GM18867 (cell line): ENCODE measurements around the gene SLC9A9.

Experiments
- ATAC-seq: cut with Tn5 transposase; IDR thresholded peaks from one replicate; pipeline ENCODE4 v1.9.1; 2021; ENCODE audit warnings: mild to moderate bottlenecking, moderate library complexity; ENCODE audit not compliant: unreplicated experiment

The SLC9A9 gene

DNA sequence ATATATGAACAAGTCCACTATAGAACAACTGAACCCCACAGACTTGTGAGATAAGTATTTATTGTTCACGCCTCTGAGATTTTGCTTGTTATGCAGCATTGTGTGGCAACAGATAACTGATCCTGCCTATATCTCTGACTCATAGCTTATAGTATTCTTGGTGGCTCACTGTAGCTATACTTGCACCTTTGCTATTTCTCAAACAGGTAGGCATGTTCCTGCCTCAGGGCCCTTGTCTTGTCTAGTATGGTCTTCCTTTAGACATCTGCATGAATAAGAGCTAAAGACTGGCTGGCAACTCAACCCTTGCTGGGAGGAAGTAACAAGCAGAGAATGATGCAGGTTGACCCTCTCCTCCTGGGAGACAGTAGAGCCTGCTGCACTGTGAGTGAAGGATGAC is 472.6 kb downstream of the SLC9A9 start:
- ATAC-seq, result no peak

DNA sequence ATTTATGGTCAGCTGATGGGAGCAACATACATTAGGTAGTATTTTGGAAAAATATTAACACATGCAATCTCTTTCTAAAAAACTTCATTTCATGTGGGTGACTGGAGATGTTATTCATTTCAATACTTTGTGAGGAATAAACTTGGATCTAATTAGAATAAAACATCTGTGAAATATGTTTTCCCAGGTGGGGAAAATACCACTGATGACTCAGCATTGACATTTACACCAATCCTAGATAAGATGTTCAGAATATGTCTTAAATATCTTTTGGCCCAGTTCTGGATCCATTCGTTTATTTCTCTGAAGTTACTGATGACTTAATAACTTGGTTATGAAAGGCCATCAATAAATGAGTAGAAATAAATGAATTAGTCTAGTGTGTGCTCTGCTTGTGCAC is 481.1 kb downstream of the SLC9A9 start:
- ATAC-seq, result no peak

DNA sequence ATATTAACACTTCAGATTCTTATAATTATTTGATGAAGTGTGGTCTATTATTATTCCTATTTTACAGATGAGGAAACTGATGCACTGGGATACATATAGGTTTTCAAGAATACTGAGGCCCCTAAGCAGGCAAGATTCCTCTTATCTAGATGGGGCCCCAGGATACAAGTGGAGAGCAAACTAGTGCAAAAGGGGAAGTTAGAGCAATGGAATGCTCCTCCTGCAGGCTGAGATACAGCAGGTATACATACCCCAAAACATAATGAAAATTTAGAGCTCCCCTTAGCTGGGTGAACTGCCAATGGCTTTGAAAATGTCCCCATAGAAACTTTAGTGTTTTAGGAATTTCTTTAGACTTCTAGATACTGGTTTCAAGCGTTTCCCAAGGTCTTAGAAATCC is 481.6 kb downstream of the SLC9A9 start:
- no peak for ATAC-seq

DNA sequence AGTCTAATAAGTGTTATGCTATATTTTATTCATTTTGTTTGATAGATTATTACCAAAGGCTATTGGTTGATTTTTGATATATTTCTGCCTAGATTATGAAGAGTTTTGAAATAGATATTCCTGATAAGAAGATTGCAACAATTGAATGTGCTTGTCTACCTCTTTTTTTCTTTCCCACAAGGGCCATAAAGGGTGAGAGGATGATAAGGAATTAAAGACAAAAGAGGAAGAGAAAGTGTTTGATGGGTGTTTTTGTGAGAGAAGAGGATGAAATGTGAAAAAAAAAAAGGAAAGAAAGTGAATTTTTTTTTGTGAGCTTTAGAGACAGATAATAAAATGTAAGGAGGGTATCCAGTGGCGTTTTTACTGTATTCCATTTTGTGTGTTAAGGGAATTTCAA is 484.3 kb downstream of the SLC9A9 start:
- no peak for ATAC-seq

DNA sequence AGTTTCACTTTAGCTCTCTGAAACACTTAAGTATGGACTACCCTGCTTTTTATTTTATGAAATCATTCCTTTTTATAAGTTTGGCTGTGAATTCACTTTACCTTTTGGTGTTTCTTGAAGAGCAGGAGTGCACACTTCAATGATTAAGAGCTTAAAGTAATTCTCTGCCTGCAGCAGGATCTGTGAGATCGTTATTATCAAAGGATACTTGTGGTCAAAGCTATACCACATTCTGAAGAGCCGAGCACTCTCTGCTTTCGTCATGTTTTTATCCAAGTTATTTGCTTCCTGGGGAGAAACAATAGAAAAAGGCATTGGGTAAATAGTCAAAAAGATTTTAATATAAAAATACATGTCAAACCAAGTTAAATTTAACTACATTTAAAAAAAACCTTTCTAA is 485.0 kb downstream of the SLC9A9 start:
- no peak for ATAC-seq

DNA sequence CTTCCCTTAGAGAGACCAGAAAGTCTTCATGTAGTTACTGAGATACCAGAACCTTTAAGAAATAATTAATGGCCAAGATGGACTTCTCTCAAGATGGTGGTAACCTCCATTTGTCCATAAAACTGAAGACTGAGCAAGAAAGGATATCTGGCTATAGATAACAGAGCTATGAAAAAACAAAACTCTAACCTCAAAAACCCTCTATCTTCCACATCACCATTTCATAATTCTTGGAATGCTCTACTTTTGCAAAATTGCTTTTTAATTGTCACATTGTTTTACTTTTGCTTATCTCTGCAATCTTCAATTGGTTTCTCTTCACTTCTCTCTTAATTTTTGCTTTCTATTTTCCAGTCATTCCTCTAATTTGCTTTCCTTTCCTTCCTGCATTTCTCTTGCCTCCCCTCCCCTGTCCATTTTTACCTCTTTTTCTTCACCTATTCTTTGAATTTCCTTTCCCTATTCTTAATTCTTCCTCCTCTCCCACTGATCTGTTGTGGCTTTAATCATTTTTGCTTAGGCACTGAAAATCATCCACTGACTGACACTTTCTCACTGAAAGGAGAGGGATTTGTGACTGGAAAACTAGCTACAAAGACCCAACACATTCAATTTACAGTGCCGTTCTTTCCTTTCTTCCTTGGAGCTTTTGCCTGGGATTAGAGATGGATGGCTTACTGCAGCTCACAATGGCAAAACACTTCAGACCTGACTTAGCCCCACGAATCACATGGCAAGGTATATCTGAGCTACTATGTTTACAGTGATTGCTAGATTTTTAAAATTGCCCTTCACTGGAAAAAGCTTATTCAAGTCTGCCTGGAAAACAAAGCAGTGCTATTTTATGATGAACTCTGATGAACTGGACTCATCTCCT is 485.9 kb downstream of the SLC9A9 start:
- ATAC-seq, result no peak

DNA sequence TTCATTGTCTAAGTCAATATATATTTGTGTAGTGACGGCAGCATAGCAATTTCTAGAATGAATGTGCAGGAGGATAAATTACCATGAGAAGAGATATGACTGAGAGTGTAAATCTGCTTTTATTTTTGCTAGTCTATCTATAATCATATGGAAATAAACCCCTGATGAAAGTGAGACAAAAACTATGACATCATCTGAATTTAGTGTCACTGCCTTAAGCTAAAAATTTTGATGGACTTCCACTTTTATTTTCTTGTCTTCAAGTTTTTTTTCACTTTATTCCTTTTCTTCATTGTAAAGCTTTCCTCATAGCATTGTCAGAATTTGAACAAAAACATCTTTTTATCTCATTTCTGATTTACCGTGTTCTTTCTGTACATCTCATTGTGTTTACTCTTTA is 486.7 kb downstream of the SLC9A9 start:
- ATAC-seq, result no peak

DNA sequence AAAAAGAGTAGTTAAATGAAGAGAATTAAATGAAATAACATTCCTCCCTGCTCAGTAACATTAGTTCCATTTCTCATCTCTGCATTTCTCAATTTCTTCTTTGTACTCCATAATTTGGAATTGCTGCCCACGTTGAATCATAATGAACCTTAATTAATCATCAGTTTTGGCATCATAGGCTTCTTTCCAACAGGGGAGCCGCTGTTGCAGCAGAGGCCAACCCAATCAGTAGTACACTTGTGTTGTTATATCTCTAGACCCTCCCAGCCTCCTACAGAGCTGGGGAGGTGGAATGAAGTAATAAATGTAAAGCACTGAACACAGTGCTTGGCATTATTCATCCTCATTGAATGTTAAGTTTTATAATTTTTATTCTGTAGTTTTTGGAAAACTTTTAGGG is 488.0 kb downstream of the SLC9A9 start:
- no peak for ATAC-seq

DNA sequence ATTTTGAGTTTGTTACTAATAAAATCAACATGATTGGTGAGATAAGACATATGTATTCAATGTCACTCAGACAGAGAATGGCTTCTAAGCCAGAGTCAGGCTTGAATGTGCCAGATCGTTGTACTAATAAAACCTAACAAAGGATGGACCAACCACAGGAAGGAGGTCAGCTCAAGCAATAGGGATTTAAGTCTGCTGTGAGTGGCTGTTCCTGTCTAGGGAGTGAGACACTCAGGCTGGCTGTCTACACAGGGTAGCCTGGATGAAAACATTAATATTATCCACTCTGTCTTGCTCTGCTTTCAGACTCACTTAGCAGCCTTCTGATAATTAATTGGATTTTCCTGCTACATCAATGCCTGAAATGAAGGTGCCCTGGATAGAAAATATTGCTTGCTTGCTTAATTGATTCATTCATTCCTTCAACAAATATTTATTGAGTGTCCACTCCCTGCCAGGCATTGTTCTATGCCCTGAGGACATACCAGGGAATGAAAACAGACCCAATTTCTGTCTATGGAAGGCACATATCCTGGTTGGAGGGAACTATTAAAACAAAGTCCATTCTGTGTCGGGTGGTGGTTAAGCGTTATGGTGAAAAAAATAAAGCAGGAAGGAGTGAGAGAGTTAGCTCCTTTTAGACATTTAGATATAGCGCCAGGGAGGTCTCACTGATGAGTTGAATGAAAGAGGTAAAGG is 489.3 kb downstream of the SLC9A9 start:
- no peak for ATAC-seq

DNA sequence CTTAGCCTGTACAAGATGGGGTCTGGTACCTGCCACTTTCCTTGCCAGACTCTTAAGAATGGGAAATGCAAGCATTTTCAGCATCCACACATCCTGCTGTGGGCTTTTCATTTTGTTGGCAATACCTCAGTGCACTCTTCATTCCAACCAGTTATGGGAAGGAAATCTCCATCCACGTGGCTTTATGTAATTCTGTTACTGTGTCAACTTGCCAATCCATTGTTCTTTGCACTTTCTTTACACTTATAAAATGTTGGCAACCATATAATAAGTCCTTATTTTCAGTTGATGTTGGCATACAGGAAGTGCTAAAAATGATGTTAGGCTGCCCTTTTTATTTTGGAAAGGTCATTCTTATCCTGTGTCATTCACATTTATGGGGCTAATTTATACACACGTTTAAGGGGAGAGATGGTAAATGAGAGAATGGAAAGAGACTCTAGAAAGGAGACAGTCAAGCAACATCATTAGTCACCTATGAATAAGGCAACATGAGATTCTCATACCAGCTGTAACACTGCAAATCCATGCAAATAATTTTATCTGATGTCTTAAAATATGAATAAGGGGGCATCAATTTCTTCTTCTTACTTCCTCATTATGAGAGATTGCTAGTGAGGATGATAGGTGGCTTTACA is 490.0 kb downstream of the SLC9A9 start:
- ATAC-seq, result no peak

DNA sequence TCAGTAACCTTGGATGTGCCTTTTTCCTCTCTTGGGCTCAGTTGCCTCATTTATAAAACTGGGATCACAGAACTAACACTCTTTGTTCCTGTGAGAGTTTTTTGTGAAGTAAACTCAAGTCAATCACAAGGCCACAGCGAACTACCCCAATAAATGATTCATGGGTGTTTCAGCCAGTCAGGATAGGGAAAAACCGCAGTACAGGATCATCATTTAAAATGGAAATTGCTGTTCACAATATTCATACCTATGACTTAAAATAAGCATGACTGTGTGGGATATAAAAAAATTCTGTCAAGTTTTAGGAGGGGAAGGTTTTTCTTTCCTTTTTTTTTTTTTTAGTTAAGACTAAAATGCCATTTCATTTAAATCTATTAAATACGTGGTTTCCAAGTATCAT is 490.6 kb downstream of the SLC9A9 start:
- ATAC-seq, result no peak

DNA sequence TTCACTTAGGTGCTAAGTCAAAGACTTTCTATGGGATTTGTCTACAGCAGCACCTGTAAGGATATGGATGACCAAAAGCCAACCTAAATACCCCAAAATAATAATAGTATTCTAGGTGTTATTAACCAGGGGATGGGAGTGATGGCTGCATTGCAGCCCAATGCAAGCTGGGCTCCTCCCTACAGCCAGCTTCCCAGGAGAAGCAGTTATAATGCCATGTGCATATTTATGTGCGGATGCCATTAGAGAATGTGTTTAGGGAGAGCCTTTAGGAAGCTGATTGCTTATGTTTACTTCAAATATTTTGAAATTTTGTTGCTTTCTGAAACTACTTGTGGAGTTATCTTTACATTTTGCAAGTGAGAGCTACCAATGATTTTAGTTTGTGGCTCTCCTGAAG is 491.4 kb downstream of the SLC9A9 start:
- ATAC-seq, result no peak

DNA sequence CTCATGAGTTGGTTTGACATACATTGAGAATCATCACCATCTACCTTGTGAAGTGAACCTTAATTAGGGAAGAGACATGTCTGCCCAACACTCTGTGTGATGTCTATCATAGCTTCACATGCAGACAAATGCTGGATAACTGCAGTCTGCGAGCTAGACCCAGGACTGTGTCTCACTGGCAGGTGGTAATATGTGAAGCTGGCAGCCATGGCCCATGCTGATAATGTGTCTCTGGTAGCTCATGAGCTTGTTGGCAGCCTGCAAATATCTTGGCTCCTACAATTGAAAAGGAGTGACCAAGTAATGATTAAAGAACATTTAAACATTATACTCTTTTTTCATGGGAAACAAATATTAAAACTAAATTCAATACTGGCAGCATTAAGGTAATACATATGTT is 493.9 kb downstream of the SLC9A9 start:
- ATAC-seq, result no peak

DNA sequence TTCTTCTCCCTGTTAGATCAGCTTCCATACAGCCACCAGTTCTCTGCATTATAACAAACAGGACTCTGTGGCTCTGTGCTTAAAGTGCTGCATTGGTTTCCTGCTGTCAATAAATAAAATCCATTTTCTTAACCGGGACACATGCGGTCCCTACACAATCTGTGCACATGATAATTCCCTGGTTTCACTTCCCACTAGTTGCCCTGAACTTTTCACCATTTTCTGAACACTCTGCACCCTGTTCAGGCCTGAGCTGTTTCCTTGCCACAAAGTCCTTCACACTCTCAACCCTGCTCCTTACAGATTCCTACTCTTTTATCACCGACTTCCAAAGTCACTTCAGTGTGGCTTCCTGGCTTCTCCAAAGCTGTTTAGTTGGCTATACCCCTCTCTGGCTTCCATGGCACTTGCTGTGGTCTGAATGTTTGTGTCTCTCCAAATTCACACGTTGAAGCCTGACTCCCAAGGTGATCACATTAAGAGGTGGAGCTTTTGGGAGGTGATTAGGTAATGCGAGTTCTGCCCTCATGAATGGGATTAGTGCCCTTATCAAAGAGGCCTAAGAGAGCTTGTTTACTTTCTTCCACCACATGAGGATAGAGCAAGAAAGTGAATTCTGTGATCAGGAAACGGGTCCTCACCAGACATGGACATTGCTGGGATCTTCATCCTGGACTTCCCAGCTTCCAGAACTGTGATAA is 495.3 kb downstream of the SLC9A9 start:
- ATAC-seq, result no peak

DNA sequence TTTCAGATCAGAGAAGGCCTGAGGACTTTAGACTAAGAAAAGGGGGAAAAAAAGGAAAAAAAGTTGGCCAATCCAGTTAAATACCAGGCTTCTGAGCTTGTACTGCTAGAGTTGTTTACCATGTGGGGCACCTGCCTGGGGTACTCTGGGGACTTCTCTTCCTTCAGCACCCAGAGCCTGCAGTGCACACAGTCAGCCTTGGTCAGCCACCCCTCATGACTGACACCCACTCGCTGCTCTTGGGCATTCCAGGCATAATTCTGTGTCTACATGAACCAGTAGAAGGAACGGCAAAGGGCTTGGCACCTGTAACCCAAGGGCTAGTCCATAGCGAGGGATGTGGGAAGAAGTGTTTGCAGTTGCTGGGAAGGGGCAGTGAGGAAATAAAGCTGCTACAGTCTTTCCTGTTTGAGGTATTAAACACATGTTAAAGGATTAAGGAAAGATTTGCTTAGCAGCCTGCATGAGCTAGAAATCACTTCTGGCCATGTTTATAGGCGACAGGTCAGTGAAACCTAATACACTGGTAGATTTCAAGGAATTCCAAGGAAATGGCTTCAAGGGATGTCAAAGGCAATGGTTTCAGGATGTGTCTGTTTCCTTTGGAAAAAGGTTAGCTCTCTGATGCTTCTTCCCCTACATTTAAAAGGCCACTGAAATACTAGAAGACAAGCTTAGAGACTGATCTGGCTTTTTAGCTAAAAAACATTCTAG is 496.2 kb downstream of the SLC9A9 start:
- ATAC-seq, result no peak

DNA sequence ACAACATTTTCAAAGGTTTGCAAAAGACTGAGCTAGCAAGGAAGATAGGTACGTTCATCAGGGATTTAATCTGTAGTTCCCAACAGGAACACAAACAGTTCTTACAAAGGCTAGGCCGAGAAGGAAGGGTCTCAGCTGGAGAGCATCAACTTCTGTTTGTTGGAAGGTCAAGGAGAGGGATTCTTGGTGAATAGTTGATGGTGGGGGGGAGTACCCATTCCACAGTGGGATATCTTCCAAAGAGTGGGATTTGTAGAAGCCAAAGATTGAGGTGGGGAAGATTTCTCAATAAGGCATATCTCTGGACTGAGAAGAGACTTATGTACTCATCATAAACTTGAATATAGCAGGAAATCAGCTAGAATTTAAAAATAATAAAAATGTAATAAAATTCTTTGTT is 496.9 kb downstream of the SLC9A9 start:
- no peak for ATAC-seq

DNA sequence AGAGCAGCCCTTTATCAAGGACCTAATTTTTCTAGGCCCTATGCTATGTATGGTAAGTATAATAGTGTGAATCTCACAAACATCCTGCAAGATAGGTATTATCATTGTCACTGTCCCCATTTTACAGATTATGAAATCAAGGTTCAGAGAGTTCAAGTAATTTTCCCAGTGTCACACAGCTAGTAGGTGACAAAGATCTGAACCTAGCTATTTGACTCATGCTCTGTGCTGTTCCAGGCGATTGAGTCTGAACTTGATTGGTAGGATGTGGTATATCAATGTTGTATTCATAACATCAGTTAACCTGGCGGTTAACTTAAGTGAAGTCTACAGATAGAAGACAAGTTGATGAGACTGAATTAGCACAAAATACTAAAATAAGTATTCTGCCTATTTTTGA is 498.8 kb downstream of the SLC9A9 start:
- ATAC-seq, result peak; percentile 43

DNA sequence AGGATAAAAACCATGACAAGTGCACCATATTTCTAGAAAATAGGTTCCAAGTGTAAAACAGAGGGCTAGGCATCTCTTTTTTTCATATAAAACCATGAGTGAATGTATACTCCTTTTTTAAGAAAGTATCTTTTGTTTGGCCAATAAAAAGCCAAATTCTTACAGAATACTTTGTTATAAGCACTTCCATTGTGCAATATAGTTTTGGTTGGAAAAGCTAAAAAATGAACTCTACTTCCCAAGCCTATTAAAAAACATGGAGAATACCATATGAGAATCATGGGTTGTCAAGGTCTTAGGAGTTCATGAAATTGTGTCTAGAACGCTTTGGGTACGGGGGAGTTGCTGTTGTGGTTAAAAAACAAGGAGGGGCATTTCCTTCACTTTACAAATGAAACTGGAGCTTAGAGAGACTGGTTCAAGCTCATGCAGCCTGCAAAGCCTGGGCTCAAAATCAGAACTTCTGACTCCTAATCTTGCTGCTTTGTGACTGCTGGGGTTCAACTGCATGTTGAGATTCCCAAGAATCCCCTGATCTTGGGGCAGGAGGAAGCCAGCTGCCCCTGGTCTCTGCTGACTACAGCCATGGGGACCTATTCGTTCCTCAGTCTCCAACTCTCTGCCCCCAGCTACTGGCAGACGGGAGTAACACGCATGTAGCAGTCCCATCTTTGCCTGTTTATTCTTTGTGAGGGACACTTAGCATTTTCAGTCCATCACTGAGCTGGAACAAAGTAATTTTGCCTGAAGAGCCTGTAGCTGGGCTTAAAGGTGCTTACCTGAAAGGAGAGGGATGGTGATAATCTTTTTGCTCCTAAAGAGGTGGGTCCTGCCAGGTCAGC is 499.6 kb downstream of the SLC9A9 start:
- no peak for ATAC-seq

DNA sequence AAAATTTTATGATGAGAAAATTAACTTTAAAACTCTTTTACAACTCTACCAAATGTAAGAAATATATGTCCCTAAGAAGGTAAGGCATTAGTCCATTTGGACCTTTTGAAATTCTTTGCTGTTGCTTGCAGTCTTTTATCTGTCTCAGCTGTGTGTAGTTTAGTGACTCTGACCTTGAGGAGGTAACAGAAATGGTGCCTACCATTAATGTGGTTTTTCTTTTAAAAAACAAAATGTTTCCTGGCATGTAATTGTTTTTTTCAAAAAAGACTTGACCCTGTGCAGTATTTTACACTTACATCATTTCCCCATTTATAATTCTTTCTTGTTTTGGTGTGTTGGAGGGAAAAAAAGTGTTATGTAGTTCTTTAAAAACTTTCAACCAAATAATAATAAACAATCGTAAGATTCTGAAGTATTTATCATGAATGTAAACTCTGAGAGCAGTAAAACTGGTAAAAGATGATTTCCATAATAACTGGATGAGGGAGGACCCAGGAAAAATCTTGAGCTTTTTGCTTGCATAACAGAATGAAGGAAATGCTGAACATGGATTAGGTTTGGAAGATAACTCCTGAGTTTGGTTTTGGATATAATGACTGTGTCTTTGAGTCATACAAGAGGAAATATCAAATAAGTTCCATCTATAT is 503.6 kb downstream of the SLC9A9 start:
- no peak for ATAC-seq
